SK-N-SH (cell line): Measurements from ENCODE around the gene TMEM259.

Source experiments
- CHD2 ChIP-seq: fragments of 150-350 bp; IDR thresholded peaks from 2 replicates; pipeline ENCODE4 v1.6.1; 2018; ENCODE audit warnings: low read length; ENCODE audit not compliant: partially characterized antibody
- CTCF ChIP-seq: fragments of 200-600 bp; sonication (generic); IDR thresholded peaks from 2 replicates; pipeline ENCODE4 v1.6.1; 2017; ENCODE audit warnings: antibody characterized with exemption, mild to moderate bottlenecking, moderate library complexity
- EP300 ChIP-seq, 2 experiments: IDR thresholded peaks; 2 replicates each; pipeline versions ENCODE4 v1.4.0 to v1.6.1; 2012; ENCODE audit warnings: borderline replicate concordance in 1 of 2, low read depth in 1 of 2, low read length in 1 of 2
- FOXM1 ChIP-seq: IDR thresholded peaks from 2 replicates; pipeline ENCODE4 v1.4.0; 2012; ENCODE audit warnings: low read depth, mild to moderate bottlenecking
- JUND ChIP-seq: IDR thresholded peaks from 2 replicates; pipeline ENCODE4 v1.4.0; 2012
- MAX ChIP-seq: IDR thresholded peaks from 2 replicates; pipeline ENCODE4 v1.4.0; 2012; ENCODE audit warnings: low read depth
- MXI1 ChIP-seq: IDR thresholded peaks from 2 replicates; pipeline ENCODE4 v1.6.1; 2012; ENCODE audit warnings: mild to moderate bottlenecking, low read depth, low read length, improper control_type of control experiment
- REST ChIP-seq: IDR thresholded peaks from 2 replicates; pipeline ENCODE4 v1.6.1; 2012; ENCODE audit warnings: mild to moderate bottlenecking, low read depth, low read length, moderate library complexity
- SMC3 ChIP-seq: IDR thresholded peaks from 2 replicates; pipeline ENCODE4 v1.6.1; 2012; ENCODE audit warnings: low read depth, low read length, improper control_type of control experiment
- TEAD4 ChIP-seq: IDR thresholded peaks from 2 replicates; pipeline ENCODE4 v1.4.0; 2012; ENCODE audit warnings: mild to moderate bottlenecking, borderline replicate concordance; ENCODE audit not compliant: insufficient read depth
- USF1 ChIP-seq: IDR thresholded peaks from 2 replicates; pipeline ENCODE4 v1.4.0; 2012; ENCODE audit warnings: low read depth, borderline replicate concordance

GRCh38 chr19:1061987-1062386 lies 41.1 kb upstream of the TMEM259 start:
- TF ChIP-seq MAX (no peak), CTCF (no peak), REST (no peak), MXI1 (no peak), EP300 (IDR thresholded peaks at IDR 0.05; ENCODE audit: borderline replicate concordance in 1 of 2, low read depth in 1 of 2, low read length in 1 of 2) (no peak), JUND (no peak), SMC3 (no peak), USF1 (no peak), CHD2 (no peak), TEAD4 (no peak), FOXM1 (no peak)
